ENCODE measurements around the gene LRRC46.

- TF ChIP-seq POLR2A (IDR thresholded peaks at IDR 0.05) (no peak), CTCF (IDR thresholded peaks at IDR 0.05) (no peak)
Measured at GRCh38 chr17:47882695-47883588, 51.5 kb downstream of the LRRC46 start.

All from thyroid gland (tissue), 4 donors.